Trophoblast cell (in vitro differentiated cells and primary cell): ENCODE measurements around the gene MIF.

Experiments
- DNase-seq, 2 donors: peaks; one replicate each; pipeline ENCODE4 v3.0.0-alpha.2; 2016
- H2AFZ ChIP-seq: 2 replicates; pipeline ENCODE4 v1.6.1; 2013; ENCODE audit warnings: low read length, moderate library complexity, mild to moderate bottlenecking; ENCODE audit not compliant: insufficient read depth, poor library complexity
- H2AK5ac ChIP-seq: 2 replicates; pipeline ENCODE4 v1.6.1; 2013; ENCODE audit warnings: mild to moderate bottlenecking, low read length
- H2BK120ac ChIP-seq: 2 replicates; pipeline ENCODE4 v1.6.1; 2013; ENCODE audit warnings: low read length, mild to moderate bottlenecking, moderate library complexity; ENCODE audit not compliant: insufficient read depth, poor library complexity
- H2BK12ac ChIP-seq: 2 replicates; pipeline ENCODE4 v1.6.1; 2013; ENCODE audit warnings: mild to moderate bottlenecking, low read length, moderate library complexity
- H2BK5ac ChIP-seq: 2 replicates; pipeline ENCODE4 v1.6.1; 2013; ENCODE audit warnings: low read length, low read depth, moderate library complexity, mild to moderate bottlenecking; ENCODE audit not compliant: poor library complexity
- H3K14ac ChIP-seq: 2 replicates; pipeline ENCODE4 v1.6.1; 2013; ENCODE audit warnings: mild to moderate bottlenecking, low read length
- H3K18ac ChIP-seq: 2 replicates; pipeline ENCODE4 v1.6.1; 2013; ENCODE audit warnings: mild to moderate bottlenecking, low read length
- H3K23ac ChIP-seq: 2 replicates; pipeline ENCODE4 v1.6.1; 2013; ENCODE audit warnings: low read length
- H3K27ac ChIP-seq: 2 replicates; pipeline ENCODE4 v1.5.1; 2013; ENCODE audit warnings: low read depth, mild to moderate bottlenecking, inconsistent platforms, low read length, moderate library complexity
- H3K27me3 ChIP-seq: 2 replicates; pipeline ENCODE4 v1.6.1; 2013; ENCODE audit warnings: inconsistent platforms, mild to moderate bottlenecking, low read length, moderate library complexity; ENCODE audit not compliant: insufficient read depth
- H3K36me3 ChIP-seq, 2 experiments: 1 replicate in 1 of 2; 2 replicates in 1 of 2; pipeline ENCODE4 v1.6.1; 2013; ENCODE audit warnings: low read length in 2 of 2, mild to moderate bottlenecking in 2 of 2, moderate library complexity in 1 of 2; ENCODE audit not compliant: insufficient read depth in 2 of 2, control insufficient read depth in 1 of 2
- H3K4ac ChIP-seq: 2 replicates; pipeline ENCODE4 v1.6.1; 2013; ENCODE audit warnings: low read depth, mild to moderate bottlenecking, low read length, moderate library complexity
- H3K4me1 ChIP-seq, 2 experiments: 1 replicate in 1 of 2; 2 replicates in 1 of 2; pipeline ENCODE4 v1.6.1; 2013; ENCODE audit warnings: low read length in 2 of 2, mild to moderate bottlenecking in 2 of 2, moderate library complexity in 1 of 2; ENCODE audit not compliant: insufficient read depth in 2 of 2, control insufficient read depth in 1 of 2
- H3K4me2 ChIP-seq: 2 replicates; pipeline ENCODE4 v1.6.1; 2013; ENCODE audit warnings: inconsistent platforms, mild to moderate bottlenecking, low read length, moderate library complexity
- H3K4me3 ChIP-seq: 2 replicates; pipeline ENCODE4 v1.5.1; 2013; ENCODE audit warnings: mild to moderate bottlenecking, low read depth, low read length, inconsistent platforms
- H3K79me1 ChIP-seq: one replicate; pipeline ENCODE4 v1.6.1; 2013; ENCODE audit warnings: low read length
- H3K79me2 ChIP-seq: 2 replicates; pipeline ENCODE4 v1.6.1; 2013; ENCODE audit warnings: low read length, mild to moderate bottlenecking; ENCODE audit not compliant: control insufficient read depth, insufficient read depth, poor library complexity
- H3K9ac ChIP-seq: 2 replicates; pipeline ENCODE4 v1.6.1; 2013; ENCODE audit warnings: mild to moderate bottlenecking, low read length
- H3K9me3 ChIP-seq: 2 replicates; pipeline ENCODE4 v1.6.1; 2013; ENCODE audit warnings: low read depth, mild to moderate bottlenecking, control low read depth, inconsistent platforms, low read length; ENCODE audit not compliant: insufficient read depth
- H4K12ac ChIP-seq: 2 replicates; pipeline ENCODE4 v1.6.1; 2013; ENCODE audit warnings: low read depth, mild to moderate bottlenecking, low read length, moderate library complexity
- H4K8ac ChIP-seq: 2 replicates; pipeline ENCODE4 v1.6.1; 2013; ENCODE audit warnings: low read depth, mild to moderate bottlenecking, low read length, moderate library complexity
- H4K91ac ChIP-seq: one replicate; pipeline ENCODE4 v1.6.1; 2013; ENCODE audit warnings: low read depth, mild to moderate bottlenecking, low read length, moderate library complexity
- WGBS: extraction: QIAGEN DNeasy Blood & Tissue Kit; methylation state at CpG from one replicate; pipeline ENCODE4 v1.1.7; 2013; ENCODE audit warnings: missing lambda C conversion rate; ENCODE audit not compliant: insufficient read length, insufficient coverage; ENCODE audit errors: extremely low coverage; 5-methylcytosine and 5-hydroxymethylcytosine counted together

The MIF gene

GRCh38 chr22:23893121-23893944 is 850 bp upstream of the MIF start:
- Histone ChIP-seq H4K91ac (peak overlapping the region; percentile 65), H2AFZ (peak overlapping the region; percentile 21), H2BK12ac (no peak overlapping the region), H4K8ac (peak overlapping the region; percentile 91), H3K9ac (peak overlapping the region; percentile 19), H3K23ac (no peak overlapping the region), H3K79me2 (peaks cover 9% of the 10 kb centered on the region), H3K4me2 (peak overlapping the region; percentile 76), H3K14ac (peak overlapping the region; percentile 29), H3K27ac (peak overlapping the region; percentile 36), H3K79me1 (peaks cover 13% of the 10 kb centered on the region), H2AK5ac (peak overlapping the region; percentile 17), H3K9me3 (peaks cover 6% of the 10 kb centered on the region), H4K12ac (peak overlapping the region; percentile 60), H3K27me3 (no peaks in the 10 kb centered on the region), H2BK120ac (peak overlapping the region; percentile 18), H2BK5ac (peak overlapping the region; percentile 23), H3K36me3 (peaks cover 19 to 21% of the 10 kb centered on the region in 2 experiments), H3K4me1 (peaks cover 9 to 13% of the 10 kb centered on the region in 2 experiments), H3K18ac (peak overlapping the region; percentile 64), H3K4me3 (peak overlapping the region; percentile 84), H3K4ac (no peak overlapping the region)
- no CpG with 5 or more reads among the region's 11 CpGs for WGBS
- peak; percentile 12 to 36 for DNase-seq

- peak overlapping the region; percentile 89 for H3K27ac ChIP-seq
- peak overlapping the region; percentile 62 for H4K91ac ChIP-seq
- peak overlapping the region; percentile 84 for H3K4me3 ChIP-seq
- H3K79me1 ChIP-seq, result peaks cover 13% of the 10 kb centered on the region
- WGBS, result no CpG with 5 or more reads among the region's 79 CpGs
- H3K9ac ChIP-seq, result peak overlapping the region; percentile 69
- no peaks in the 10 kb centered on the region for H3K27me3 ChIP-seq
- H3K9me3 ChIP-seq, result peaks cover 6% of the 10 kb centered on the region
- H3K4ac ChIP-seq, result peak overlapping the region; percentile 78
- H2AK5ac ChIP-seq, result peak overlapping the region; percentile 72
- peak overlapping the region; percentile 74 for H2BK5ac ChIP-seq
- peaks cover 19 to 21% of the 10 kb centered on the region in 2 experiments for H3K36me3 ChIP-seq
- H3K79me2 ChIP-seq, result peaks cover 9% of the 10 kb centered on the region
- H2BK12ac ChIP-seq, result no peak overlapping the region
- peak overlapping the region; percentile 83 for H3K14ac ChIP-seq
- no peak overlapping the region for H3K23ac ChIP-seq
- peak; percentile 81 to 83 for DNase-seq
- peaks cover 9 to 13% of the 10 kb centered on the region in 2 experiments for H3K4me1 ChIP-seq
- H2AFZ ChIP-seq, result peak overlapping the region; percentile 72
- peak overlapping the region; percentile 76 for H3K4me2 ChIP-seq
- peak overlapping the region; percentile 33 for H2BK120ac ChIP-seq
- H3K18ac ChIP-seq, result peak overlapping the region; percentile 91
- H4K8ac ChIP-seq, result peak overlapping the region; percentile 84
- H4K12ac ChIP-seq, result peak overlapping the region; percentile 65
Observed at GRCh38 chr22:23894710-23895598, 771 bp downstream of the MIF start.

GRCh38 chr22:23895599-23896144 is 1.5 kb downstream of the MIF start:
- Histone ChIP-seq H2AK5ac (no peak overlapping the region), H2BK120ac (no peak overlapping the region)

GRCh38 chr22:23896166-23896522 is 2.0 kb downstream of the MIF start:
- H3K4ac ChIP-seq, result no peak overlapping the region
- H3K79me1 ChIP-seq, result peaks cover 13% of the 10 kb centered on the region
- no peak overlapping the region for H4K8ac ChIP-seq
- no peak for DNase-seq
- peaks cover 9 to 13% of the 10 kb centered on the region in 2 experiments for H3K4me1 ChIP-seq
- H2BK12ac ChIP-seq, result no peak overlapping the region
- no peak overlapping the region for H4K12ac ChIP-seq
- H3K27me3 ChIP-seq, result no peaks in the 10 kb centered on the region
- no CpG with 5 or more reads among the region's 5 CpGs for WGBS
- no peak overlapping the region for H3K18ac ChIP-seq
- H2BK5ac ChIP-seq, result no peak overlapping the region
- H3K79me2 ChIP-seq, result peaks cover 9% of the 10 kb centered on the region
- H3K23ac ChIP-seq, result no peak overlapping the region
- H2AFZ ChIP-seq, result no peak overlapping the region
- no peak overlapping the region for H3K14ac ChIP-seq
- H3K27ac ChIP-seq, result no peak overlapping the region
- H2BK120ac ChIP-seq, result no peak overlapping the region
- H3K9me3 ChIP-seq, result peaks cover 5% of the 10 kb centered on the region
- H2AK5ac ChIP-seq, result no peak overlapping the region
- no peak overlapping the region for H3K4me3 ChIP-seq
- peaks cover 19 to 21% of the 10 kb centered on the region in 2 experiments for H3K36me3 ChIP-seq
- H4K91ac ChIP-seq, result no peak overlapping the region
- no peak overlapping the region for H3K9ac ChIP-seq
- no peak overlapping the region for H3K4me2 ChIP-seq

More at GRCh38 chr22:23895599-23896144, 1.5 kb downstream of the MIF start:
- peaks cover 13% of the 10 kb centered on the region for H3K79me1 ChIP-seq
- peak overlapping the region; percentile 62 for H4K91ac ChIP-seq
- H3K79me2 ChIP-seq, result peaks cover 9% of the 10 kb centered on the region
- H3K18ac ChIP-seq, result peak overlapping the region; percentile 91
- no peak overlapping the region for H2BK12ac ChIP-seq
- peaks cover 5% of the 10 kb centered on the region for H3K9me3 ChIP-seq
- H3K4me3 ChIP-seq, result no peak overlapping the region
- peak overlapping the region; percentile 7 for H4K8ac ChIP-seq
- no peak overlapping the region for H4K12ac ChIP-seq
- H2AFZ ChIP-seq, result no peak overlapping the region
- no peaks in the 10 kb centered on the region for H3K27me3 ChIP-seq
- peak overlapping the region; percentile 78 for H3K4ac ChIP-seq
- H3K14ac ChIP-seq, result no peak overlapping the region
- peaks cover 19 to 21% of the 10 kb centered on the region in 2 experiments for H3K36me3 ChIP-seq
- H3K9ac ChIP-seq, result no peak overlapping the region
- no peak overlapping the region for H2BK5ac ChIP-seq
- no peak for DNase-seq
- WGBS, result no CpG with 5 or more reads among the region's 16 CpGs
- H3K4me2 ChIP-seq, result peak overlapping the region; percentile 76
- H3K23ac ChIP-seq, result no peak overlapping the region
- H3K27ac ChIP-seq, result no peak overlapping the region
- H3K4me1 ChIP-seq, result peaks cover 9 to 13% of the 10 kb centered on the region in 2 experiments
